GM10266 (cell line): Measurements from ENCODE around the gene HOXC4.
"Not testable (repeated sequence)": the region's sequence is repeated elsewhere in the genome, so short reads cannot be mapped to it uniquely, and the experiment has no call there.

Source experiments
- DNase-seq: peaks from one replicate; pipeline ENCODE4 v3.0.0; 2012; ENCODE audit errors: extremely low spot score
- CTCF ChIP-seq: IDR thresholded peaks from 2 replicates; pipeline ENCODE4 v1.5.1; 2012; ENCODE audit warnings: mild to moderate bottlenecking, low read depth; ENCODE audit not compliant: control insufficient read depth, insufficient read depth; ENCODE audit errors: missing control alignments

The HOXC4 gene

GRCh38 chr12:54040648-54041047 lies 13.0 kb upstream of the HOXC4 start:
- no peak for TF ChIP-seq CTCF
- DNase-seq = no peak

- TF ChIP-seq CTCF = no peak
Measured at GRCh38 chr12:54041097-54041690, 12.4 kb upstream of the HOXC4 start.

GRCh38 chr12:54042033-54042432 lies 11.6 kb upstream of the HOXC4 start:
- DNase-seq = not testable (repeated sequence)

More at GRCh38 chr12:54041097-54041690, 12.4 kb upstream of the HOXC4 start:
- no peak for DNase-seq

GRCh38 chr12:54042970-54043853 lies 10.4 kb upstream of the HOXC4 start:
- no peak for TF ChIP-seq CTCF
- DNase-seq = no peak

GRCh38 chr12:54044425-54045103 lies 9.1 kb upstream of the HOXC4 start:
- no peak for TF ChIP-seq CTCF
- no peak for DNase-seq

GRCh38 chr12:54045401-54045800 lies 8.2 kb upstream of the HOXC4 start:
- TF ChIP-seq CTCF = no peak
- DNase-seq = no peak

- TF ChIP-seq CTCF = no peak
- DNase-seq = no peak
Measured at GRCh38 chr12:54045868-54046521, 7.6 kb upstream of the HOXC4 start.
